Calu3 (cell line): Measurements from ENCODE around the gene OLFM2. TPM values are rescaled to one million over a fixed set of nuclear protein-coding genes. Genes with fewer than 3 reads are reported as not detected.

Source experiments
- BruUV-seq: library from RNA; stranded (reverse); fragments of 400-500 nt; replicated peaks from 2 replicates; lab custom pipeline; 2021; lab: Mats Ljungman, UMichigan
- CTCF ChIA-PET: fragments of 300-600 bp; sonication (Branson Sonifier 250); formaldehyde crosslinking; loops from one replicate; lab custom pipeline; 2022; ENCODE audit warnings: antibody characterized with exemption; lab: Charles Lee
- DNase-seq: peaks from one replicate; pipeline ENCODE4 v3.0.0; 2022
- H3K27ac Mint-ChIP-seq: one replicate; pipeline ENCODE4 v1.8.0; 2022; ENCODE audit warnings: mixed read lengths; ENCODE audit not compliant: unreplicated experiment
- H3K27me3 Mint-ChIP-seq: one replicate; pipeline ENCODE4 v1.8.0; 2022; ENCODE audit warnings: mixed read lengths; ENCODE audit not compliant: unreplicated experiment
- H3K36me3 Mint-ChIP-seq: one replicate; pipeline ENCODE4 v1.8.0; 2022; ENCODE audit warnings: mild to moderate bottlenecking, moderate library complexity, mixed read lengths; ENCODE audit not compliant: insufficient read depth, unreplicated experiment
- H3K4me1 Mint-ChIP-seq: one replicate; pipeline ENCODE4 v1.8.0; 2022; ENCODE audit warnings: mild to moderate bottlenecking, low read depth, mixed read lengths; ENCODE audit not compliant: unreplicated experiment
- H3K4me3 Mint-ChIP-seq: one replicate; pipeline ENCODE4 v1.8.0; 2022; ENCODE audit warnings: mild to moderate bottlenecking, low read depth, moderate library complexity, mixed read lengths; ENCODE audit not compliant: unreplicated experiment
- H3K9me3 Mint-ChIP-seq: one replicate; pipeline ENCODE4 v1.8.0; 2022; ENCODE audit warnings: low read depth, mixed read lengths; ENCODE audit not compliant: unreplicated experiment
- CTCF ChIP-seq: fragments of 200-600 bp; IDR thresholded peaks from one replicate; pipeline ENCODE4 v1.8.0; 2022; ENCODE audit warnings: antibody characterized with exemption; ENCODE audit not compliant: unreplicated experiment
- intact Hi-C: fragments of 100-400 bp; cut with micrococcal nuclease; formaldehyde crosslinking; loops from one replicate; pipeline ENCODE4 v1.10.0; 2022; ENCODE audit not compliant: unreplicated experiment
- total RNA-seq: library from RNA; stranded (reverse); gene quantifications from 2 replicates; pipeline ENCODE4 v1.2.3, GENCODE V29; 2022

OLFM2 gene
- total RNA-seq, 1 experiment from 2014 or later, result 11.2 TPM

- Mint-ChIP-seq H3K4me3 (no peak overlapping the region), H3K9me3 (no peaks in the 10 kb centered on the region), H3K27ac (no peak overlapping the region), H3K4me1 (no peaks in the 10 kb centered on the region), H3K36me3 (no peaks in the 10 kb centered on the region), H3K27me3 (peaks cover 12% of the 10 kb centered on the region)
- intact Hi-C loops, result no loop called here
- BruUV-seq, result no TSS peak
- no peak for TF ChIP-seq CTCF
- no peak for DNase-seq
- CTCF ChIA-PET, result no interaction called here
These were observed 22.1 kb upstream of the OLFM2 start for GRCh38 chr19:9958379-9958821.

GRCh38 chr19:9956956-9957355 is 20.6 kb upstream of the OLFM2 start:
- Mint-ChIP-seq H3K27me3 (peaks cover 2% of the 10 kb centered on the region), H3K36me3 (no peaks in the 10 kb centered on the region), H3K4me1 (no peaks in the 10 kb centered on the region), H3K27ac (no peak overlapping the region), H3K9me3 (no peaks in the 10 kb centered on the region), H3K4me3 (no peak overlapping the region)
- TF ChIP-seq CTCF, result no peak
- BruUV-seq, result no TSS peak
- intact Hi-C loops, result no loop called here
- DNase-seq, result no peak
- CTCF ChIA-PET, result interaction anchor here (0.7 kb wide), 1 partner anchor 250 kb away, joined by 5 read pairs; no protein-coding TSS in a partner anchor

- Mint-ChIP-seq H3K9me3 (no peaks in the 10 kb centered on the region), H3K36me3 (no peaks in the 10 kb centered on the region), H3K4me1 (no peaks in the 10 kb centered on the region), H3K27me3 (no peaks in the 10 kb centered on the region), H3K27ac (no peak overlapping the region), H3K4me3 (no peak overlapping the region)
- CTCF ChIA-PET, result interaction anchor here (0.8 kb wide), 1 partner anchor 22 kb away, joined by 6 read pairs; no protein-coding TSS in a partner anchor
- intact Hi-C loops, result no loop called here
- no peak for TF ChIP-seq CTCF
- no TSS peak for BruUV-seq
- DNase-seq, result no peak
These were observed 17.7 kb upstream of the OLFM2 start for GRCh38 chr19:9953802-9954542.

- no peak for DNase-seq
- CTCF ChIA-PET, result no interaction called here
- H3K27ac Mint-ChIP-seq, result no peak overlapping the region
These were observed 16.0 kb upstream of the OLFM2 start for GRCh38 chr19:9952276-9952675.

More at GRCh38 chr19:9952276-9952675, 16.0 kb upstream of the OLFM2 start:
- H3K36me3 Mint-ChIP-seq, result no peaks in the 10 kb centered on the region
- intact Hi-C loops, result no loop called here
- H3K4me3 Mint-ChIP-seq, result no peak overlapping the region
- H3K4me1 Mint-ChIP-seq, result no peaks in the 10 kb centered on the region
- no peaks in the 10 kb centered on the region for H3K27me3 Mint-ChIP-seq
- H3K9me3 Mint-ChIP-seq, result no peaks in the 10 kb centered on the region
- BruUV-seq, result no TSS peak
- TF ChIP-seq CTCF, result no peak
